ENCODE data around the gene AFAP1.

DNA sequence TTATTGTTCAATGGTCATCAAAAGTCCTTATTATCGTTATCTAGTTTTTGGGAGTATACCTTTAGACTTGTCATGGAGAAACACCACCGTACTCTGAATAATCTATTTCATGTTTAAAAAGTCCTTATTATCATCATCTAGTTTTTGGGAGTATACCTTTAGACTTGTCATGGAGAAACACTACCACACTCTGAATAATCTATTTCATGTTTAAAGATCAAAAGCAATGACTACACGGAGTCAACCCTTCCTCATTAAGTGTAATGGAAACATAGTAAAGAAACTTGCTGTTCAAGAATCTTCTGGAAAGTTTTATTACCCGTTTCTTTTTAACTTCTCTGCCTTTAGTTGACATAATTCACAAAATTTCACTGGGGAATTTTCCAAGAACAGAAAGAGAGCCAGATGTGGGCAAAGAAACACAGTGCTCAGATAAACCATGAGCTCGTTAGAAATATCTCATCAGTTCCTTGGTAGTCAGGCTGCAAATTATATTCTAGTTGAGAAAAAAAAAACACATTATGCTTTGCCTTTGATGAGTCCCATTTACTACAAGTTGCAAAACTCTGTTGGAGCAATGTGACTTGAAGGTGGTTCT lies 158.8 kb downstream of the AFAP1 start:
- TF ChIP-seq, protein P1, sequence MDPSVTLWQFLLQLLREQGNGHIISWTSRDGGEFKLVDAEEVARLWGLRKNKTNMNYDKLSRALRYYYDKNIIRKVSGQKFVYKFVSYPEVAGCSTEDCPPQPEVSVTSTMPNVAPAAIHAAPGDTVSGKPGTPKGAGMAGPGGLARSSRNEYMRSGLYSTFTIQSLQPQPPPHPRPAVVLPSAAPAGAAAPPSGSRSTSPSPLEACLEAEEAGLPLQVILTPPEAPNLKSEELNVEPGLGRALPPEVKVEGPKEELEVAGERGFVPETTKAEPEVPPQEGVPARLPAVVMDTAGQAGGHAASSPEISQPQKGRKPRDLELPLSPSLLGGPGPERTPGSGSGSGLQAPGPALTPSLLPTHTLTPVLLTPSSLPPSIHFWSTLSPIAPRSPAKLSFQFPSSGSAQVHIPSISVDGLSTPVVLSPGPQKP (IDR thresholded peaks at IDR 0.05; ENCODE audit: borderline replicate concordance, low read depth, low read length), result no peak
- TF ChIP-seq MAFK (IDR thresholded peaks at IDR 0.05; ENCODE audit: low read depth, low read length) (no peak), BHLHE40 (IDR thresholded peaks at IDR 0.05; ENCODE audit: low read depth, low read length) (no peak)

Measured in IMR-90 (cell line).